DLD1 (cell line): ENCODE data around the gene C11orf86.
"Not testable (repeated sequence)": the region's sequence is repeated elsewhere in the genome, so short reads cannot be mapped to it uniquely, and the experiment has no call there.

Source experiments
- in situ Hi-C: cut with HindIII; loops from 2 replicates; pipeline ENCODE4 v1.10.0; 2017; ENCODE audit warnings: low sequenced_read_pairs

The C11orf86 gene

GRCh38 chr11:66974724-66975404 lies at the start of gene C11orf86:
Gene C11orf86 (plus strand): TSS chr11:66975304. CDS start chr11:66975363, 59 bp downstream.
- in situ Hi-C loops, result no loop called here

GRCh38 chr11:66929753-66930152 lies 45.4 kb upstream of the C11orf86 start:
- in situ Hi-C loops, result no loop called here

GRCh38 chr11:66932543-66932942 lies 42.6 kb upstream of the C11orf86 start:
- in situ Hi-C loops, result no loop called here

GRCh38 chr11:66933531-66933930 lies 41.6 kb upstream of the C11orf86 start:
- in situ Hi-C loops, result no loop called here

GRCh38 chr11:66934950-66935779 lies 39.9 kb upstream of the C11orf86 start:
- in situ Hi-C loops, result no loop called here

- in situ Hi-C loops, result no loop called here
These were observed 38.8 kb upstream of the C11orf86 start for GRCh38 chr11:66936311-66936711.

GRCh38 chr11:66937193-66937733 lies 37.8 kb upstream of the C11orf86 start:
- in situ Hi-C loops, result no loop called here

GRCh38 chr11:66938582-66939135 lies 36.4 kb upstream of the C11orf86 start:
- in situ Hi-C loops, result no loop called here

GRCh38 chr11:66950112-66950535 lies 25.0 kb upstream of the C11orf86 start:
- in situ Hi-C loops, result no loop called here

- in situ Hi-C loops, result no loop called here
These were observed 24.0 kb upstream of the C11orf86 start for GRCh38 chr11:66951135-66951534.

GRCh38 chr11:66951927-66952337 lies 23.2 kb upstream of the C11orf86 start:
- in situ Hi-C loops, result no loop called here

GRCh38 chr11:66953081-66953833 lies 21.8 kb upstream of the C11orf86 start:
- in situ Hi-C loops, result no loop called here

- in situ Hi-C loops, result no loop called here
These were observed 18.3 kb upstream of the C11orf86 start for GRCh38 chr11:66956689-66957290.

GRCh38 chr11:66957971-66958231 lies 17.2 kb upstream of the C11orf86 start:
- in situ Hi-C loops, result no loop called here

GRCh38 chr11:66958232-66958955 lies 16.7 kb upstream of the C11orf86 start, which contains the start of gene PC:
Gene PC (minus strand): TSS chr11:66958383. CDS start chr11:66872159, 86,224 bp downstream.
- in situ Hi-C loops, result no loop called here

- in situ Hi-C loops, result no loop called here
These were observed 16.2 kb upstream of the C11orf86 start for GRCh38 chr11:66958956-66959274.

- in situ Hi-C loops, result not testable (repeated sequence)
These were observed 13.4 kb upstream of the C11orf86 start for GRCh38 chr11:66961691-66962213.

- in situ Hi-C loops, result no loop called here
These were observed 12.9 kb upstream of the C11orf86 start for GRCh38 chr11:66962247-66962646.

GRCh38 chr11:66962801-66963200 lies 12.3 kb upstream of the C11orf86 start:
- in situ Hi-C loops, result no loop called here

- in situ Hi-C loops, result no loop called here
These were observed 10.6 kb upstream of the C11orf86 start for GRCh38 chr11:66964495-66964894.
